Lung (tissue), 12 donors: Measurements from ENCODE around the gene USH1G. TPM values are rescaled to one million over a fixed set of nuclear protein-coding genes. Genes with fewer than 3 reads are reported as not detected.

Experiments used
- ATAC-seq: fragments of 200-7000 bp; cut with Tn5 transposase; one replicate; pipeline ENCODE4 v1.9.1; 2020; ENCODE audit warnings: moderate number of reproducible peaks; ENCODE audit not compliant: insufficient read depth, low FRiP score
- DNase-seq, 3 donors: peaks; one replicate each; pipeline ENCODE4 v3.0.0-alpha.2; 2013 to 2017
- H3K27ac ChIP-seq, 2 donors: one replicate each; pipeline ENCODE4 v1.5.1; 2013; ENCODE audit warnings: mild to moderate bottlenecking in 2 of 2, moderate library complexity in 2 of 2, control low read depth in 1 of 2, inconsistent platforms in 1 of 2, low read depth in 1 of 2, low read length in 1 of 2
- H3K27me3 ChIP-seq, 3 donors: one replicate each; pipeline ENCODE4 v1.5.1; 2013; ENCODE audit warnings: low read length in 2 of 3; ENCODE audit not compliant: control insufficient read depth in 3 of 3, insufficient read depth in 3 of 3
- H3K36me3 ChIP-seq, 4 donors: one replicate each; pipeline ENCODE4 v1.5.1; 2013; ENCODE audit warnings: low read length in 4 of 4, mild to moderate bottlenecking in 1 of 4, moderate library complexity in 1 of 4; ENCODE audit not compliant: control insufficient read depth in 4 of 4, insufficient read depth in 4 of 4
- H3K4me1 ChIP-seq, 5 donors: one replicate each; pipeline ENCODE4 v1.5.1; 2013; ENCODE audit warnings: low read length in 5 of 5, mild to moderate bottlenecking in 2 of 5, moderate library complexity in 1 of 5; ENCODE audit not compliant: control insufficient read depth in 5 of 5, insufficient read depth in 5 of 5
- H3K4me3 ChIP-seq: one replicate; pipeline ENCODE4 v1.5.1; 2013; ENCODE audit warnings: mild to moderate bottlenecking, control low read depth, moderate library complexity
- H3K9ac ChIP-seq, 2 donors: one replicate each; pipeline ENCODE4 v1.5.1; 2013; ENCODE audit warnings: low read length in 2 of 2, control low read depth in 1 of 2; ENCODE audit not compliant: insufficient read depth in 1 of 2
- H3K9me3 ChIP-seq, 4 donors: one replicate each; pipeline ENCODE4 v1.5.1; 2013; ENCODE audit warnings: low read length in 3 of 4, mild to moderate bottlenecking in 1 of 4, moderate library complexity in 1 of 4; ENCODE audit not compliant: control insufficient read depth in 4 of 4, insufficient read depth in 3 of 4
- WGBS, 2 donors: extraction: QIAGEN DNeasy Blood & Tissue Kit; methylation state at CpG; one replicate each; pipeline ENCODE4 v1.1.7; 2013; 5-methylcytosine and 5-hydroxymethylcytosine counted together
- polyA plus RNA-seq, 2 donors: library from polyadenylated mRNA; stranded (reverse); fragments of 200-250 nt; gene quantifications; one replicate each; pipeline ENCODE4 v1.2.1, GENCODE V29; 2013
- total RNA-seq, 2 donors: library from RNA; depleted of rRNA in 1 of 2; stranded (reverse); fragments of >200 nt in 1 of 2; gene quantifications; one replicate each; pipeline ENCODE4 v1.2.1, GENCODE V29; 2014 to 2021
- TF ChIP-seq, protein P1 (sequence below): IDR thresholded peaks from 2 replicates; pipeline ENCODE4 v1.5.1; 2012; ENCODE audit warnings: mild to moderate bottlenecking; ENCODE audit errors: control extremely low read depth, extremely low read depth
- donor health status: control.
- donor health status: control.
- donor health status: Bipolar disorder and iron deficiency.
- donor health status: healthy.
- donor health status: DM: yes; HTN: yes; CAD: no.

The USH1G gene
- total and polyA plus RNA-seq, 4 donors, result 0.01 TPM; not detected in 3

DNA sequence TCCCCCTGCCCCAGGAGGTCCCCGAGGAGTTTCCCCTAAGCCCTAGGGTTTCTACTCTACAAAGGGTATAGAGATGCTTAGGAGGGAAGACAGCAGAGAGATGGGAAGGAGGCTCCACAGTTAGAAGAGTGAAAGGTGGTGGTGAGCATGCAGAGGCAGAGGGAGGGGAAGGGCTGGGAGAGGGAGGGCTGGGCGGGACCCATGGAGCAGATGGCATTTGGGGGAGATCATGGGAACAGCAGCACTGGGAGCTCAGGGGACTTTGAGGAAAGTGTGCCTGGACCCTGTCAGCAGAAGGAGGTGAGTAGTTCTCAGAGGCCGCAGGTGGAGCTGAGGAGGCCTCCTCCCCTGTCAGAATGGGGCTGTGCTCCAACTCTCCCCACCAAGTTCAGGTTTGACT lies 12.0 kb upstream of the USH1G start:
- no peak for DNase-seq
- Histone ChIP-seq H3K4me1 (peaks cover 0 to 3% (median 0%) of the 10 kb centered on the region in 5 donors), H3K9me3 (peaks cover 0 to 3% (median 0%) of the 10 kb centered on the region in 4 donors), H3K36me3 (no peaks in the 10 kb centered on the region), H3K27ac (no peak overlapping the region), H3K27me3 (peaks cover 0 to 76% (median 27%) of the 10 kb centered on the region in 3 donors), H3K4me3 (no peak overlapping the region), H3K9ac (no peak overlapping the region)
- TF ChIP-seq, protein P1, sequence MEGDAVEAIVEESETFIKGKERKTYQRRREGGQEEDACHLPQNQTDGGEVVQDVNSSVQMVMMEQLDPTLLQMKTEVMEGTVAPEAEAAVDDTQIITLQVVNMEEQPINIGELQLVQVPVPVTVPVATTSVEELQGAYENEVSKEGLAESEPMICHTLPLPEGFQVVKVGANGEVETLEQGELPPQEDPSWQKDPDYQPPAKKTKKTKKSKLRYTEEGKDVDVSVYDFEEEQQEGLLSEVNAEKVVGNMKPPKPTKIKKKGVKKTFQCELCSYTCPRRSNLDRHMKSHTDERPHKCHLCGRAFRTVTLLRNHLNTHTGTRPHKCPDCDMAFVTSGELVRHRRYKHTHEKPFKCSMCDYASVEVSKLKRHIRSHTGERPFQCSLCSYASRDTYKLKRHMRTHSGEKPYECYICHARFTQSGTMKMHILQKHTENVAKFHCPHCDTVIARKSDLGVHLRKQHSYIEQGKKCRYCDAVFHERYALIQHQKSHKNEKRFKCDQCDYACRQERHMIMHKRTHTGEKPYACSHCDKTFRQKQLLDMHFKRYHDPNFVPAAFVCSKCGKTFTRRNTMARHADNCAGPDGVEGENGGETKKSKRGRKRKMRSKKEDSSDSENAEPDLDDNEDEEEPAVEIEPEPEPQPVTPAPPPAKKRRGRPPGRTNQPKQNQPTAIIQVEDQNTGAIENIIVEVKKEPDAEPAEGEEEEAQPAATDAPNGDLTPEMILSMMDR, result no peak
- 69 to 80% methylated on average over 3 of the region's 3 CpGs for WGBS, 2 donors
- no peak for ATAC-seq

DNA sequence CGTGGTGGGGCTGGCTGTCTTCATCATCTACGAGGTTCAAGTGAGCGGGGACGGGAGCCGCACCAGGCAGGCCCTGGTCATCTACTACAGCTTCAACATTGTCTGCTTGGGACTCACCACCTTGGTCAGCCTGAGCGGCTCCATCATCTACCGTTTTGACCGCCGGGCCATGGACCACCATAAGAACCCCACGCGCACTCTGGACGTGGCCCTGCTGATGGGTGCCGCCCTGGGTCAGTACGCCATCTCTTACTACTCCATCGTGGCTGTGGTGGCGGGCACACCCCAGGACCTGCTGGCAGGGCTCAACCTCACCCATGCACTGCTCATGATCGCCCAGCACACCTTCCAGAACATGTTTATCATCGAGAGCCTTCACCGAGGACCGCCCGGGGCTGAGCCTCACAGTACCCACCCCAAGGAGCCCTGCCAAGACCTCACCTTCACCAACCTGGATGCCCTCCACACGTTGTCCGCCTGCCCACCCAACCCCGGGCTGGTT lies 7.5 kb upstream of the USH1G start:
- 91 to 93% methylated on average over 24 of the region's 24 CpGs for WGBS, 2 donors
- TF ChIP-seq, protein P1, result no peak
- Histone ChIP-seq H3K9me3 (peaks cover 0 to 2% (median 0%) of the 10 kb centered on the region in 4 donors), H3K9ac (no peak overlapping the region), H3K27me3 (peaks cover 0 to 61% (median 36%) of the 10 kb centered on the region in 3 donors), H3K4me3 (no peak overlapping the region), H3K4me1 (peaks cover 0 to 2% (median 0%) of the 10 kb centered on the region in 5 donors), H3K27ac (no peak overlapping the region), H3K36me3 (no peaks in the 10 kb centered on the region)
- DNase-seq (no peak), ATAC-seq (no peak)

DNA sequence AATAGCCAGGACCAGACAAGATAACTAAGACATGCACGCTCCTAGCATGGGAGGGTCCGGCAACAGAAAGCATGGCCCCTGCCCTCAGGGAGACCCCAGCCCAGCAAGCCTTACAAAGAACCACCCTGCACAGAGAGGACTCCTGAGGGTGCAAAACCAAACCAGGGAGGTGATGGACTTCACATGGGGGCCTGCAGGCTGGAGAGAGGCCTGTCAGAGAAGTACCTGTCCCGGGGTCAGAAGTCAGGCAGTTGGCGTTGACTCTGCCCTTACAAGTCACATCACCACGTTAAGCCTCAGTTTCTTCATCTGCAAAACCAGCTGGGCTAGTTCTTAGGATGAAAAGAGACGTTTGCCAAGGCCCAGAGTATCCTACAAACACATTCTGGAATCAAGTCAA lies 5.7 kb upstream of the USH1G start:
- peaks cover 0 to 62% (median 49%) of the 10 kb centered on the region in 3 donors for H3K27me3 ChIP-seq
- TF ChIP-seq, protein P1, result no peak
- ATAC-seq (no peak), DNase-seq (no peak)
- H3K27ac ChIP-seq, result no peak overlapping the region
- no peak overlapping the region for H3K9ac ChIP-seq
- 77 to 84% methylated on average over 6 of the region's 6 CpGs for WGBS, 2 donors
- H3K4me1 ChIP-seq, result peaks cover 0 to 4% (median 0%) of the 10 kb centered on the region in 5 donors
- H3K4me3 ChIP-seq, result no peak overlapping the region
- no peaks in the 10 kb centered on the region for H3K36me3 ChIP-seq
- H3K9me3 ChIP-seq, result no peaks in the 10 kb centered on the region

DNA sequence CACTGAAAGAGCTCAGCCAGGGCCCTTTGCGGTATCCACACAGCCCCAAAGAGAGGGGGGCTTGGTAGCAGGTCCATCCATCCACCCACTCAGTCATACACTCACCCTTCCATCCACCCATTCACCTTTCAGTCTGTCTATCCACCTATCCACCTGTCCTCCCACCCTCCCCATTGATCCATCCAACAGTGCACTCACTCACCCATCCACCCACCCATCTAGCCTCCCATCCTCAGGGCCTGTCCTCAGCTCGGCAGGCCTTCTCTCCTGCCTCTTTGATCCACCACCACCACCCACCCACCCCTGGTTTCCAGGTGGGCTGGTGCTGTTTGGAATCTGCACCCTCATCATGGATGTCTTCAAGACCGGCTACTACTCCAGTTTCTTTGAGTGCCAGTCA lies 2.2 kb upstream of the USH1G start:
- 73 to 81% methylated on average over 3 of the region's 3 CpGs for WGBS, 2 donors
- no peaks in the 10 kb centered on the region for H3K36me3 ChIP-seq
- peaks cover 0 to 58% (median 56%) of the 10 kb centered on the region in 3 donors for H3K27me3 ChIP-seq
- no peaks in the 10 kb centered on the region for H3K9me3 ChIP-seq
- H3K27ac ChIP-seq, result no peak overlapping the region
- TF ChIP-seq, protein P1, result no peak
- peaks cover 0 to 16% (median 3%) of the 10 kb centered on the region in 5 donors for H3K4me1 ChIP-seq
- H3K9ac ChIP-seq, result no peak overlapping the region
- ATAC-seq, result no peak
- DNase-seq, result no peak
- H3K4me3 ChIP-seq, result no peak overlapping the region
